A549 treated with AZD9567 at 1 μM for 4 hours (cell line): ENCODE results near the gene ELF2. TPM values are rescaled to one million over a fixed set of nuclear protein-coding genes. Genes with fewer than 3 reads are reported as not detected.

Experiments used
- total RNA-seq: library from RNA; stranded (reverse); fragments of 200-300 nt; extraction: Qiagen RNA extraction; gene quantifications from 5 replicates; pipeline ENCODE4 v1.2.3, GENCODE V29; 2022; ENCODE audit not compliant: insufficient read depth

Gene ELF2
- 10.2 to 16.0 TPM (median 11.8 TPM) in 5 replicates for total RNA-seq

DNA sequence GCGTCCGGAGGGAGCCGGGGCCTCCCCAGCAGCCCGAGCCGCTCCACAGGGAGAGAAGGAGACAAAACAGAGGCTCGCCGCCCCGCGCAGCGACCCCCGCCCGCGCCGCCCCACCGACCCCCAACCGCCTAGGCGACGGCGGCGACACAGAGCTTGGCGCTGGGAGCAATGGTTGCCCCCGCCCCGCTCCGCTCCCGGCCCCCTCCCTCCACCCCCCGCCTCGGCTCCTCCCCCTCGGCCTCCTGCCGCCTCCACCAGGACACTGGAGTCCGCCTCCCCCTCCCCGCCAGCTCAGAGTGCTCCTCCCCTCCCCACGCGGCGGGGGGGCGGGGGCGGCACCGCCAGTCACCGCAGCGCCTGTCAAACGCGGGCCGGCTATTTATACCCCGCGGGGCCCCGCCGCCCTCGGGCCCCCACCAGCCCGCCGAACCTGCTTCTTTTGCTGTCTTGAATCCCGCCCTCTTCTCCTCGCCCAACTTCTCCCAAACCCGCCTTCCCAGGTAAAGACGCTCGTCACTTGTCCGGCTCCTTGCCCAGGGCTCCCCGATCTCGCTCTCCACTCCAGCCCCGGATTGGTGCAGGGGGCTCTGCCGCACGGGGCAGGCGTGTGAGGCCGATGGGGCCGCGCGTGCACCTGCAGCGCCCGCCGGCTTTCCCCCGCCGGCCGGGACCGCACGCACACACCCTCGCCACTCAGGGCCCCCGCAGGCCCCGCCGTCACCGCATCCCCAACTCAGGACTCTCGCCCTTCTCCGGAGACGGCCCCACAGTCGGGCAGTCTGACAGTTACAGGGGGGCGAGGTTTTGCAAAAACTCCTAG lies at the start of gene ELF2:
Gene ELF2 (minus strand): TSS at position 170 of the 820 bp plus-strand sequence. CDS start 39,517 bp downstream, outside the sequence.

GRCh38 chr4:139015269-139015947 lies 161.6 kb downstream of the ELF2 start, which contains the start of gene NOCT:
NOCT (plus strand) TSS chr4:139015781; CDS start chr4:139015982, 201 bp downstream.

Other genes with a start within 250 kb of the ELF2 start
- 8.0 to 27.9 TPM (median 10.5 TPM) in 5 replicates for gene NOCT, start 161.4 kb downstream of the ELF2 start, total RNA-seq
- 0.58 to 0.83 TPM (median 0.67 TPM) in 4 of 5 replicates, not detected in the other for gene MGARP, start 103.0 kb upstream of the ELF2 start, total RNA-seq
- 24.7 to 28.8 TPM (median 25.8 TPM) in 5 replicates for gene NAA15, start 124.3 kb upstream of the ELF2 start, total RNA-seq
- 42.6 to 78.9 TPM (median 75.1 TPM) in 5 replicates for gene NDUFC1, start 125.3 kb upstream of the ELF2 start, total RNA-seq